22Rv1 (cell line): Measurements from ENCODE around the gene MR1.

Experiments used
- ZFX ChIP-seq: fragments of 450-650 bp; IDR thresholded peaks from 2 replicates; pipeline ENCODE4 v1.6.1; 2017; ENCODE audit warnings: antibody characterized with exemption, borderline replicate concordance
- TF ChIP-seq, protein P1 (sequence below): fragments of 450-650 bp; IDR thresholded peaks from 2 replicates; pipeline ENCODE4 v1.5.1; 2017; ENCODE audit warnings: mild to moderate bottlenecking

DNA sequence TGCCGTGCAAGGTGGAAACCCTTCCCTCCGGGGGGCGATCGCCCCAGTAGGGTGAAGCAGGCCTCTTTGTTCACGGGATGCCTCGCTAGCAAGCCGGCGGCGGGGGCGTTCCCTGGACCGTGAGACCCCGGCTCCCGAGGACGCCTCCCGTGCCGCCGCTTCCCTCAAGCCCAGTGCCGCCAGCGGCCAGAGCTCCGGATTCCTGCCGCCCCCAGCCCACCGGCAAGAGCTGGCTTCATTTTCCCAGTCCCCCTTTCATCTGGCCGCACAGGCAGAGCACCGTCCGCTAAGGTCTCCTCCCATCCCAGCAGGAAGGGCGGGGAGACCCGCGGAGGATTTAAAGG is 71.0 kb downstream of the MR1 start:
- TF ChIP-seq, protein P1, sequence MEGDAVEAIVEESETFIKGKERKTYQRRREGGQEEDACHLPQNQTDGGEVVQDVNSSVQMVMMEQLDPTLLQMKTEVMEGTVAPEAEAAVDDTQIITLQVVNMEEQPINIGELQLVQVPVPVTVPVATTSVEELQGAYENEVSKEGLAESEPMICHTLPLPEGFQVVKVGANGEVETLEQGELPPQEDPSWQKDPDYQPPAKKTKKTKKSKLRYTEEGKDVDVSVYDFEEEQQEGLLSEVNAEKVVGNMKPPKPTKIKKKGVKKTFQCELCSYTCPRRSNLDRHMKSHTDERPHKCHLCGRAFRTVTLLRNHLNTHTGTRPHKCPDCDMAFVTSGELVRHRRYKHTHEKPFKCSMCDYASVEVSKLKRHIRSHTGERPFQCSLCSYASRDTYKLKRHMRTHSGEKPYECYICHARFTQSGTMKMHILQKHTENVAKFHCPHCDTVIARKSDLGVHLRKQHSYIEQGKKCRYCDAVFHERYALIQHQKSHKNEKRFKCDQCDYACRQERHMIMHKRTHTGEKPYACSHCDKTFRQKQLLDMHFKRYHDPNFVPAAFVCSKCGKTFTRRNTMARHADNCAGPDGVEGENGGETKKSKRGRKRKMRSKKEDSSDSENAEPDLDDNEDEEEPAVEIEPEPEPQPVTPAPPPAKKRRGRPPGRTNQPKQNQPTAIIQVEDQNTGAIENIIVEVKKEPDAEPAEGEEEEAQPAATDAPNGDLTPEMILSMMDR = peak; percentile 26
- TF ChIP-seq ZFX = no peak
